Right ventricle myocardium superior (tissue), 1 donor: ENCODE data around the gene ADAMTS16. TPM values are rescaled to one million over a fixed set of nuclear protein-coding genes. Genes with fewer than 3 reads are reported as not detected.

Experiments
- ATAC-seq: fragments of 200-7000 bp; cut with Tn5 transposase; one replicate; pipeline ENCODE4 v1.9.1; 2020; ENCODE audit warnings: mild to moderate bottlenecking; ENCODE audit not compliant: poor library complexity
- DNase-seq: peaks from one replicate; pipeline ENCODE4 v3.0.0-alpha.2; 2020
- intact Hi-C: fragments of 100-400 bp; cut with DNase I; formaldehyde crosslinking; loops from one replicate; pipeline ENCODE4 v1.11.2; 2022
- total RNA-seq: library from RNA; stranded (reverse); fragmentation: NEBNext Ultra II Directional; extraction: Animal tissue kit (Norgen Biotek cat#: 25700); gene quantifications from one replicate; pipeline ENCODE4 v1.2.1, GENCODE V29; 2021
- donor health status: DM: no; HTN: yes; CAD: no; lungs with severe emphysema.

The ADAMTS16 gene
- total RNA-seq, 1 donor from 2014 or later, result 0.05 TPM

DNA sequence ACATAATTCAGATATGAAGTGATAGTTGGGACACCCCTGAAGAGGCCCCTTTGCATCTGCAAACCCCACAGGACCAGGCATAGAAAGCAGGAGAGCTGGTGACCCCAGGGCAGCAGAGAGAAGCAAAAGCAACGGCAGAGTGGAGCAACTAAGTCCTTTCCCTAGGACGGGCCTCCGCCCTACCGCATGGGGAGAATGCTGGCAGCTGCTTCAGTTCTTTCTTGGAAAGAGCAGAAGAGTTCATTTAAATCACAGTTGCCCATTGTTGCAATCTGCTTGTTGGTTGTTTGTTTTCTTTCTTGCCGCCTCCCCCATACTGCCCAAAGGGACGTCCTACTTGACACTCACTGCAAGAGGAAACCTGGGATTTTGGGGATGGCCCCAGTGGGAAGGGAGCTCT is 126.2 kb downstream of the ADAMTS16 start:
- ATAC-seq (no peak), DNase-seq (no peak)
- intact Hi-C loops, result no loop called here

DNA sequence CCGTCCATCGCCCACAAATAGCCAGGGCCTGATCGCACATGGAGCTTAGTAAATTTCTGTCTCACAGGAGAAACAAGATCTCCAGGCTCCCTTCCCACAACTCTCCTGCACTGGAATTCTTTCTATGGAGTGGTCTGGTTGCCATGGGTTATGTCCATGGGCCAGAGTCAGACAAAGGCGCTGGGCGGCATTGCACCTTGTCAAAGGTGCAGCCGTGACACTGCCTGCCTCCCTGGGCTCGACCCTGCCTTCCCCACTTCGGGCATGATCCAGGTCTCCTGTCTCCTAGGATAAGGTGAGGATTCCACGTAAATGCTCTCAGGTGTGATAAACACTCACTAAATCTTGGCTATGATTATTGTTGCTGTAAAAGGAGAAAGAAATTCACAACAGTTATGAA is 130.0 kb downstream of the ADAMTS16 start:
- no peak for ATAC-seq

DNA sequence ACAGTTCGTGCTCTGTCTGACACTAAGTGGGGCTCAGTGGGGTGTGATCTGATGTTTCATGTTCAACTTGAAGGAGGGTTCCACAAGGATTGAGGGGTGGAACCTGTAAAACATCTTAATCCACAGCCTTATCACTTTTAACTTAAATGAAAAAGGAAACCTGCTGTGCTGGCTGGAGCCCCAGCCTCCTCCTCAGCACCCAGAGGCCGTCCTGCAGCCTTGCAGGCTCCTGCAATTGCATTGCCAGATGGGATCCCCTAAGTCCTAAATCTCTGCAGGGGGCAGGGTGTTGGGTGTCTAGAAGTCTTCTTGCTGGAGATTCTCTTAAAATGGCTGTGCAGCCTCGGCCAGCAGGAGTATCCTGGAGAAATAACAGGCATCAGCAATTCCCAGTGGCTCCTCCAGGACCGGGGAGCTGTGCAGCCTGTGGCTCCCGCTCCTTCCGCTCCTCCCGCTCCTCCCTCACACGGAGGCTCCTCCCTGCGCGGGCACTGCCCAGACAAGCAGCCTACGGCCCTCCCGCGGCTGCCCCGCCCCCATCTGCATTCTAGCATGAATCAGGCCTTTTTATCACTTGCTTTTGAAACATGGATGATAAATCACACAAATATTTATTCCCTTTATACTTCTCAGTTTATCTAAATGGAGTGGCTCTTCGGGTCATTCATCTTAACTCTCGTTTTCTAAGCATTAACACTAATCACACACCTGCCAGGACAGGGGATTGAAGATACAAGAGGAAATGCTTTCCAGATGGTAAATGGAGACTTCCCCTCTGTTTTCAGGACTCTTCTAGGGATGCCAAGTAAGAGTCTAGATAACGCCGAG is 131.0 kb downstream of the ADAMTS16 start:
- intact Hi-C loops, result no loop called here
- peak; percentile 81 for ATAC-seq
- peak; percentile 81 for DNase-seq

More for the DNA sequence above, 130.0 kb downstream of the ADAMTS16 start:
- intact Hi-C loops, result no loop called here
- DNase-seq, result no peak

DNA sequence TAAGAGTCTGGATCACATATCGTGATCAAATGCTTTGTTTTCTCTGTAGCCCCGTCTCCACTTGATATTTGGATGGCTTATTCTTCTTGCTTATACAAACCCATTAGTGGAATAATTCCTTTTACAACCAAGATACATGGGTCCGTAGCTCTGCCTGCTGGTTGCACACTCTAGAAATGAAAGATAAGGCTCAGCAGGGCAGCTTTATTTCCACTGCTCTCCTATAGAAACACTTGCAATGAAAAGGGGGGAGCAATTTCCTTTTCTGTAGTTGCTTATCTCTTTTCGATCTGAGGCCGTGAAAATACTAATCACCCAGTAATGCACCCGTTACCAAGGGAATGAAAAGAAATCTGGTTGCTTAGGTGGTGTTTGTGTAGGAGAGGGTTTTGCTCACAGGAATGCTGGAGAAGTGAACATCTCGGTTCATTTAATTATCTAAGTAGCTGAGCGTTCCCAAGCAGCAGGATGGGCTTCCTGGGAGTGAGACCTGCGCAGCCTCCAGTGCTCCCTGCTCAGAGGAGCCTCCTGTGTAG is 131.7 kb downstream of the ADAMTS16 start:
- ATAC-seq, result no peak

DNA sequence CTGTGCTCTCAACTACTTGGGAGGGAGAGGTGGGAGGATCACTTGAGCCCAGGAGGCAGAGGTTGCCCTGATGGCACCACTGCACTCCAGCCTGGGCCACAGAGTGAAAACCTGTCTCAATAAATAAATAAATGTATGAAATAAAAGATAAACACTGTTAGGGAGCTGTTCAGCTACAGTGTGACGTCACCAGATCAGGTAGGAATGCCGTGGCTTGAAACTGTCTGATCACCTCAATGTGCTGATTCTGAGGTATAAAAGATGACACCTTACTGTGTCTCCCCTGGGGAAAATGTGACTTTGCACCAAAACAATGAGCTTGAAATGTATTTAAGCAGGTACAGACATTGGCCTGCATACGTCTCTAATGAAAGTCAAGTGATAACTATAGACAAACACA is 133.3 kb downstream of the ADAMTS16 start:
- ATAC-seq, result no peak
- intact Hi-C loops, result no loop called here
- no peak for DNase-seq

More for the DNA sequence above, 131.7 kb downstream of the ADAMTS16 start:
- no peak for DNase-seq
- intact Hi-C loops, result no loop called here

DNA sequence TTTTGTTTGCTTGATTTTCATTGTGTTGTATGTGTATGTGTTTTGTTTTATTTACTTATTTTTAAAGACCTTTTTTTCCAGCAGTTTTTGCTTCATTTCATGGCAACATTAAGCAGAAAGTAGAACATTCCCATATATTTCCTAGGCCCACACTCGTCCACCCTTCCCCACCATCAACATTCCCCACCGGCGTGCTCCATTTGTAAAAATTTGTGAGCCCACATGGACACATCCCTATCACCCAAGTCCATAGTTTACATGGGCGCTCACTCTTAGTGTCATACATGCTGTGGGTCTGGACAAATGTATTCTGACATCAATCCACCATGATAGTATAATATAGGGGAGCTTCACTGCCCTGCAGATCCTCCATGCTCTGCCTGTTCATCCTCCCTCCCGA is 133.8 kb downstream of the ADAMTS16 start:
- DNase-seq, result no peak
- ATAC-seq, result no peak
- intact Hi-C loops, result no loop called here

DNA sequence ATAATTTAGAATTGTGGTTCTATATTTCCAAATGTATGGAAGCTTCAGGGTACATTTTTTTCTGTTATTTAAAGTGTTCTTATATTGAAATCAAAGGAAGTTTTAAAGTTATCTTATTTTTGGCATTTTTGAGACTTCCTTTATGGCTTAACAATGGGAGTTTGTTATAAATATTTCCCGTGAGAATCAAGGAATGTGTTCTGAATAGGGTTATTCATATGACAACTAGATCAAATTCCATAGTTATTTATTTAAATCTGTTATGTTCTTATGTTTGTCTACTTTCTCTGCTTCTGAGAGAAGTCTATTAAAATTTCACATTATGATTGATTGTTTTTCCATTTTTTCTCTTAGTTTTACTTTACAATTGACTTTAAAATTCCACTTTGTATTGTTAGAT is 135.1 kb downstream of the ADAMTS16 start:
- no peak for ATAC-seq
- intact Hi-C loops, result no loop called here
- no peak for DNase-seq

DNA sequence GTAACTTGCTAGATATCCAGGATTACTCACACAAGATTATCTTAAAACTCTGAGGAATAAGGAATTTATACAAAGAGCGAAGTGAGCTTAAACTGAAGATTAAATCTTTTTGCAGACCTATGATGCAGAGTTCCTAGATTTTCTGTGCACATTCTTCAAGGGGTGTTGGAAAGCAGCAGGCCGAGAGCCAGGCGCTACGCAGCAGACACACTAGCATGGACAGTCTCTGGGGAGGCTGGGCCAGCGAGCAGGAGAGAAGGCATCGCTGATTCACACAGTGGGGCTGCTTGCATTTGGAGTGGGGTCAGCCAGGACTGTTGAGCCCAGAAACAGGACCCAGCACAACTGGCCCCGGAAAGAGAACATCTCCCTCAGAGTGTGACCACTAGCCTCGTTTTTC is 136.3 kb downstream of the ADAMTS16 start:
- ATAC-seq (no peak), DNase-seq (no peak)
- intact Hi-C loops, result no loop called here

DNA sequence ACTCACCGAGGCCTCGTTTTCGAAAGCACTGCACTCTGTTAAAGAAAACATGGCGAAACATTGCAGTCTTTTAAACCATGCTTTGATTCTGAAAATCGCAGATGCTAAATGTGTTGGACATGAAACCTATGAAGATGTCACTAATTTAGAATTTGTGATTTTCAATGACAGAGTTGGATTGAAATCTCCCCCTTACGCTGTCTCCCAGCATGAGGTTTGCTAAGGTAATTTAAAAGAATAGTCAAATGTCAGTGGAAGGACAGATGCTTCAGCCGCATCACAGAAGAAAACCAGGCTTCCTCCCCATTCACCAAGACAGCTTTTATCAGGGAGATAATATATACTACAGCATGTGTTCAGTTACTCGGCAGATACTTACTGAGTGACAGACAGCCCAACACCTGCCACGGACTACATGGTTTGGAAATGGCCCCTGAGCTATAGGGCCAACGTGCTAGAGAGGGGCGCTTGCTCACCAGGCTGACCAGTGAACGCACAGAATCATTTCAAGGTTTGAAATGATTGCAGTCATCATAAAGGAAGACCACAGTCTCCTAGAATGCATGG is 136.9 kb downstream of the ADAMTS16 start:
- no peak for ATAC-seq
- no peak for DNase-seq
- intact Hi-C loops, result no loop called here

DNA sequence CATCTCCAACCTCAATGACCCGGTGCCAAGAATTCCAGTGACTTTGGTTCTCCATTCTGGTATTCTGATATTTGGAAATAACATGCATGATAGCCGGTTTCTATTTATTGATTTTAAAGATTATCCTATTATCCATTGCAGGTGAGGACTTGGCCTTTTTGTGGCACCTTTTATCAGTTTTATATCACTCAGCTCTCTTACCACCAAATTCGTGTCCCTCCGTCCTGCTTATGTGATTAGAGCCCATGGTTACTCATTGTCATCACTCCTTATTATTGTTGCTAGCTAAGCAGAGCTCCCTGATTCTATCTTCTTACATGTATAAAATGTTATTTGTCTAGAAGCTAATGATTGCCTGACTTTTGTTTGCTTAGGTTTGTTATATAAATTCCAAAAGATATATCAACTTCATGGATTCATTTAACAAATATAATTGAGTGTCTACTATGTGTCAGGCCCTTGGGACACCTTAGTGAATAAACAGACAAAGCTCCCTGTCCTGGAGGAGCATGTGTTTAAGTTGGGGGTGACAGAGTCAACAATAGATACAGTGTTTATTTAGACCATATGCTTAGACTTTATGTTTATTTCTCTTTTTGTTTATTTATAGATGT is 138.2 kb downstream of the ADAMTS16 start:
- no peak for ATAC-seq
- intact Hi-C loops, result no loop called here
- DNase-seq, result no peak

DNA sequence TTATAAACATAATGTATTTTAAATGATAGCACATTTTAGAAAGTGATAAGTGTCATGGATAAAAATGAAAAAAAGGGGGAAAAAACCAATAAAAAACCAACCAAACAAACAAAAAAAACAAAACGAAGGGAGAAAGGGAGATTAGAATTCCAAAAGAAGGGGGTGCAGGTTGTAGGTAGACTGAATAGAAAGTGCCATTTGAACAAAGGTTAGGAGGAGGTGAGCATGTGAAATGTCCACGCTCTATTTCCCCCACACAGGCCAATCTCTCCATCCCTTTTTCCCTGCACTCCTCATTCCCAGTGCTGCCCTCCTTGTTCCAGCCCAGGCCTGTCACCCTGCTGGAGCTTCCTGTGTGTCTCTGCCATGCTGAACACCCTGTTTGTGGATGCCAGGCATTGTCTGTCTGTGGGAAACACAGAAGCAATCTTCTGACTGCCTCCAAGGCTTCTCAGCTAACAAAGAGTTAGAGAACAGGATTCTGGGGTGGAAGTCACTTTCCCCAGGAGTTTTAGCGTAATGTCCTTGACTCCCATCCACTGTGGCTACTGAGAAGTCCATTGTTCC is 138.8 kb downstream of the ADAMTS16 start:
- ATAC-seq, result no peak
- intact Hi-C loops, result no loop called here

DNA sequence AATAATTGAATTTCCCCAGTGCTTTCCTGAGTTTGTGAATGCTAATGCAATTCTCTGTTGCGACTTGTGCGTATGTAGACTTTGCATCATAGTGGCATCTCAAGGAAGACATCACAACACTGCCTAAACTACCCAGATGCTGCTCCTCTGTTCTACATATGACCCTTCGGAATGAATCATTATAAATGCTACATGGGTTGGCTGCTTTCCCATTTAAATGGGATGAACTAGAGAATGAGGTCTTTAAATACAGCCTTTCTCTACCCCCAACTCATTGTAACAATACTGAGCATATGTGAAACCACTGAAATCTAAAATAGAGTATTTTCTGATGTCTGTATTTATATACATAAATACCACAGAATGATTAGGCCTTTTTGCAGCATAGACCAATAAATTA is 145.8 kb downstream of the ADAMTS16 start:
- DNase-seq (no peak), ATAC-seq (no peak)
- intact Hi-C loops, result no loop called here

More for the DNA sequence above, 138.8 kb downstream of the ADAMTS16 start:
- DNase-seq, result no peak

DNA sequence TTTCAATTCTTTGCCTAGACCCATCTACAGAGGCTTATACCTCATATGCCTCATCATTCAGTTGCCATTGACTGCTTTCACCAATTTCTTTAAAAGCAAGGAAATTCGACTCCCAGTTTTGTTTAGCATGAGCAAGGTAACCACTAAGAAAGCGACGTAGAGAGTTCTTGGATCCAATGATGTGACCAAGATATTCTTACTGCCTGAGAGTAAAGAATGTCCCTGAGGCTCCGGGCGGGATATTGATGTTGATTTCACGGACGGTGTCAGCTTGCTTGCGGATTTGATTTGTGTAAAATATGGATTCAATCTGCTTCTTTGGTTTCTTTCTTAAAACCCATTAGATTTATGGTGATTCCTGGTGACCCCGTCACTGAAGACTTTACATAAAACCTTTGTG is 147.3 kb downstream of the ADAMTS16 start:
- DNase-seq, result no peak
- no peak for ATAC-seq
- intact Hi-C loops, result no loop called here

DNA sequence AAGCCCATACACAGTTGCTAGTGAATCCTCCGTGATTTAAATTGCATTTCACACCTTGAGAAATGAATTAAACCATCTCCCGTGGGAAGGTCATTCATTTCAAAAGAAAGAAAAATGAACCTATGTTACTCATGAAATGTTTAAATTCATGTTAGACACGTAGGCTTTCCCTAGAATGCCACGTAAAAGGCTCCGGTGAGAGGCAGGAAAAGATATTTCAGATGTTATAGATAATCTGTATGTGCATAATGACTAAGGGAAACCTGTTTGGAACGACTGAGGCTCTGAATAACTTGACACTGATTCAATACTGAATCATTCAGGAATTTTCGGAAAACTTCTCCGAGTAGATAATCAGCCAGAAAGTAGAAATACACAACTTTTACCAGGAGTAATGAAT is 148.1 kb downstream of the ADAMTS16 start:
- ATAC-seq (no peak), DNase-seq (no peak)
- intact Hi-C loops, result no loop called here

DNA sequence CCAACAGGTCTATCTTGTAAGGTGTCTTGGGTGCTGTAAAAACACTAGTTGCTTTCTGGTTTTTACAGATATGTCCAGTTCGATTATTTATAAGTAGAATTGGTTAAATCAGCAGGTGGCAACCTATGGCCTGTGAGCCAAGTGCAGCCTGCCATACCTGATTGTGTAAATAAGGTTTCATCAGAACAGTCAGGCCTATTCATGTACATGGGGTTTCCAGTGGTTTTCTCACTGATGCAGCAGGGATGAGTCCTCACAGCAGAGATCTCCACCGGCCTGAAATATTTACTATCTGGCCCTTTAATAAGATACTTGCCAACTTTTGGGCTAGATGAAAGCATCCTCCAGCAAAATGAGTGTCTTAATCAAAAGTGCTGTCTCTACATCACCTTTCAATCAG is 149.4 kb downstream of the ADAMTS16 start:
- DNase-seq (no peak), ATAC-seq (no peak)
- intact Hi-C loops, result no loop called here

DNA sequence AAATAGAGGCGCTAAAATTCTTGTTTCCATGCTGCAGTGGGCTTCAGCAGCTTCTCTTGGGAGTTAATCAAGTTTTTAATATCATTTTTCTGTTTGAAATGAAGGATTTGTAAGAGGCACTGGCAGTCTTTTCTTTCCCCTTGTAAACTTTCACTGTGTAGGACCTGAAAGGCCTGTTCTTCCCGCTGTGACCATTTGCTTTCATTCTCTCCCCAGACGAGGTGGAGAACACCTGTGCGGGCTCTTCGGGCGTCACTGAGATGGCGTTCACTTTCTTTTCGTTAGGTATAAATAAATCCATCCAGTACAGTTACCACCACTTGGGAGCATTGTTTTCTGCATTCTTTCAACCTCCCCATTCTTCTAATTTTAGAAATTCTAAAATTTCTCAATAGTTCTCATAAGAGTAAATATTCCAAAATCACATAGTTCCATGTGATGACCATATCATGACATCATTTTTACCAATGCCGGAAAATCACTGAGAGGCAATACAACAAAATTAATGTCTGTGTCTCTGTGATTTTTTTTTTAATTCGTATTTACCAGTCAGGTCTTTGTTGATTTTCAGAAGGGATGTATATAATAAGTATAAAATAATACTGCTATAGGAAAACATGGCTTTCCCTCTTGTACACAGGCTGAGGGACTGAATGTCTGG is 150.7 kb downstream of the ADAMTS16 start:
- DNase-seq (no peak), ATAC-seq (no peak)
- intact Hi-C loops, result no loop called here

DNA sequence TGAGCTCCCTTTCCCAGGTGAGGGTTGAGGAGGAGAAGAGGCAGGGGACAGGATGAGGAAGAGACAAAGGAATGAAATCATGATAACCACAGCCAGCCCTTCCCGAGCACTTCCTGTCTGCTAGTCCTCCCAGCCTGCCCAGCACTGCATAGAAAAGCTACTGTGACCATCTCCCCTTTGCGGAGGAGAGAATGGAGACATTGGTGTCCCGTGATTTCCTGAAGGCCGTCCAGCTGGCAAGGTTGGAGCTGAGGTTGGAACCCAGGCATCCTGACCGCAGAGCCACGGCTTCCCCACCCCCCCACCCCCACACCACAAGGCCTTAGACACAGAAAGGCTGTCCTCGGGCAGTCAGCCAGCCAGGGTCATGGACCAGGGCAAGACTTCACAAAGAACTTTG is 151.2 kb downstream of the ADAMTS16 start:
- no peak for ATAC-seq
- intact Hi-C loops, result no loop called here
- peak; percentile 51 for DNase-seq

DNA sequence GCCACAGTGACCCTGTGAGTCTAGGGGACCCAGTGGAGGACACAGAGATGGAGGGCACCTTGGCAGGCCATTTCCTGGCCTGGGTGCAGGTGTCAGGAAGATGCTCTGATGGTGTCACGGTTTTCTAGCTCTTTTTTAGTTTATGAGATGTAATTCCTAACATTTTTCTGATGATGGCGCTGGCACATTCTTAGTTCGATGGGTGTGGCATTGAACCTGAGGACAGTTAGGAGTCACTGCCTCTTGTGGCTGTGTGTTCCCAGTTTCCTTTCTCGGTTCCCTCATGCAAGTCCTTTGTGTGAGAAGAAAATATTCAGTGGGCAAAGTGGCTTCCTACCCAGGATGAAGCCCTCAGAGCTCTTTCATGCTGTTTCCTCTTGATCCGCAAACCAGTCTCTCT is 152.9 kb downstream of the ADAMTS16 start:
- ATAC-seq (no peak), DNase-seq (no peak)
- intact Hi-C loops, result no loop called here

DNA sequence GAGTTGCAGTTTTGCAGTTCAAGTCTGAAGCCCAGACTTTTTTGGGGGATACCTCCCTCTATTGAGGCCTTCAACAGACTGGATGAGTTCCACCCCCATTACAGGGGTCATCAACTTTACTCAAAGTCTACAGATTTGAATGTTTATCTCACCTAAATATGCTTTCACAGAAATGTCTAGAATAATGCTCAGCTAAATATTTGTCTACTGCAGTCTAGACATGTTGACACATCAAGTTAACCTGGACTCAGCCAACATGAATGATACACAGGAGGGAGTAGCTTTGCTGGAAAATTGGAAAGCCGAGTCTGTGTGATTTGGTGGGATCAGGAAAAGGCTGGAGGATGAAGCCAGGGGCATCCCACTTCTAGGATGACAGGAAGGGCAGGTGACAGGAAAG is 154.3 kb downstream of the ADAMTS16 start:
- no peak for DNase-seq
- ATAC-seq, result no peak
- intact Hi-C loops, result no loop called here
